DMS79 (cell line): ENCODE data around the gene PEAK1.

Experiments used
- DNase-seq: peaks from one replicate; lab custom pipeline; 2025; lab: John Stamatoyannopoulos, UW

The PEAK1 gene

GRCh38 chr15:77419836-77420609 lies at the start of gene PEAK1:
Gene PEAK1, minus strand, starts transcription at chr15:77420104. Its CDS starts 238,178 bp downstream, at chr15:77181926.
- peak; percentile 85 for DNase-seq

- no peak for DNase-seq
These were observed 49.0 kb upstream of the PEAK1 start for GRCh38 chr15:77468896-77469295.

GRCh38 chr15:77466521-77466920 lies 46.6 kb upstream of the PEAK1 start:
- DNase-seq = no peak

GRCh38 chr15:77464129-77464865 lies 44.4 kb upstream of the PEAK1 start:
- DNase-seq = no peak

GRCh38 chr15:77461486-77461885 lies 41.6 kb upstream of the PEAK1 start:
- no peak for DNase-seq

GRCh38 chr15:77459031-77459430 lies 39.1 kb upstream of the PEAK1 start:
- no peak for DNase-seq

GRCh38 chr15:77457905-77458265 lies 38.0 kb upstream of the PEAK1 start:
- DNase-seq = no peak

- peak; percentile 28 for DNase-seq
These were observed 37.4 kb upstream of the PEAK1 start for GRCh38 chr15:77457191-77457904.

GRCh38 chr15:77456746-77457145 lies 36.8 kb upstream of the PEAK1 start:
- peak; percentile 20 for DNase-seq

GRCh38 chr15:77455696-77456321 lies 35.9 kb upstream of the PEAK1 start:
- DNase-seq = no peak

- DNase-seq = no peak
These were observed 35.0 kb upstream of the PEAK1 start for GRCh38 chr15:77454951-77455350.

GRCh38 chr15:77454265-77454664 lies 34.4 kb upstream of the PEAK1 start:
- DNase-seq = no peak

GRCh38 chr15:77446840-77447390 lies 27.0 kb upstream of the PEAK1 start:
- DNase-seq = no peak

GRCh38 chr15:77440378-77440999 lies 20.6 kb upstream of the PEAK1 start:
- no peak for DNase-seq

- DNase-seq = no peak
These were observed 17.4 kb upstream of the PEAK1 start for GRCh38 chr15:77437264-77437663.

GRCh38 chr15:77436822-77437221 lies 16.9 kb upstream of the PEAK1 start:
- DNase-seq = no peak

- no peak for DNase-seq
These were observed 10.7 kb upstream of the PEAK1 start for GRCh38 chr15:77430652-77431051.

- DNase-seq = no peak
These were observed 10.3 kb upstream of the PEAK1 start for GRCh38 chr15:77430213-77430612.

GRCh38 chr15:77426871-77427270 lies 7.0 kb upstream of the PEAK1 start:
- DNase-seq = no peak

- DNase-seq = no peak
These were observed 6.5 kb upstream of the PEAK1 start for GRCh38 chr15:77426377-77426776.

GRCh38 chr15:77425104-77425503 lies 5.2 kb upstream of the PEAK1 start:
- DNase-seq = no peak

- DNase-seq = no peak
These were observed 1.4 kb upstream of the PEAK1 start for GRCh38 chr15:77421370-77421700.
